ENCODE results near the gene E2F3.

DNA sequence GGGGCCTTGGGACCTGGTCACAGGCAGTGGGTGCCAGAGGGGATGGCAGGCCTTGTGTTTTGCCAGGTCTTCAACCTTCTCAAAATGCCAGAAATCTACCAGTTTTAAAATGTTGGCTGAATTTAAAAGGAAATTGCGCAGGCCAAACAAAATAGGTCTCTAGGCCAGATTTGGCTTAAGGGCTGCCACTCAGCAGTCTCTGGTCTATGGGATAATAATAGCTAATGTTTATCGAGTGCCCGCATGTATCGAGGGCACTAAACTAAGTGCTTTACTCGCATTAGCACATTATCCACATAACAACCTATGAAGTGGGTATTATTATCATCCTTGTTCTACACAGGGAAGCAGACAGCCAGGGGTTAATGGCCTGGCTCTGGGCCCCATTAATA, 11.0 kb downstream of the E2F3 start:
- TF ChIP-seq, protein P1, sequence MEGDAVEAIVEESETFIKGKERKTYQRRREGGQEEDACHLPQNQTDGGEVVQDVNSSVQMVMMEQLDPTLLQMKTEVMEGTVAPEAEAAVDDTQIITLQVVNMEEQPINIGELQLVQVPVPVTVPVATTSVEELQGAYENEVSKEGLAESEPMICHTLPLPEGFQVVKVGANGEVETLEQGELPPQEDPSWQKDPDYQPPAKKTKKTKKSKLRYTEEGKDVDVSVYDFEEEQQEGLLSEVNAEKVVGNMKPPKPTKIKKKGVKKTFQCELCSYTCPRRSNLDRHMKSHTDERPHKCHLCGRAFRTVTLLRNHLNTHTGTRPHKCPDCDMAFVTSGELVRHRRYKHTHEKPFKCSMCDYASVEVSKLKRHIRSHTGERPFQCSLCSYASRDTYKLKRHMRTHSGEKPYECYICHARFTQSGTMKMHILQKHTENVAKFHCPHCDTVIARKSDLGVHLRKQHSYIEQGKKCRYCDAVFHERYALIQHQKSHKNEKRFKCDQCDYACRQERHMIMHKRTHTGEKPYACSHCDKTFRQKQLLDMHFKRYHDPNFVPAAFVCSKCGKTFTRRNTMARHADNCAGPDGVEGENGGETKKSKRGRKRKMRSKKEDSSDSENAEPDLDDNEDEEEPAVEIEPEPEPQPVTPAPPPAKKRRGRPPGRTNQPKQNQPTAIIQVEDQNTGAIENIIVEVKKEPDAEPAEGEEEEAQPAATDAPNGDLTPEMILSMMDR (conservative IDR thresholded peaks at IDR 0.05 in 1 of 2, IDR thresholded peaks at IDR 0.05 in 1 of 2; ENCODE audit: extremely low read depth in 1 of 2, insufficient read depth in 1 of 2, low read depth in 1 of 2, low read length in 2 of 2) = no peak
- TF ChIP-seq EZH2 (IDR thresholded peaks at IDR 0.05; ENCODE audit: borderline replicate concordance, low read length) = no peak
